NOMO-1 treated with dmso at 0.1 percent for 144 hours (cell line): ENCODE results near the gene TRA2A.
"Not testable (repeated sequence)": the region's sequence is repeated elsewhere in the genome, so short reads cannot be mapped to it uniquely, and the experiment has no call there.

Source experiments
- DNase-seq: peaks from one replicate; lab custom pipeline; 2025; ENCODE audit not compliant: unreplicated experiment; lab: John Stamatoyannopoulos, UW

TRA2A gene

DNA sequence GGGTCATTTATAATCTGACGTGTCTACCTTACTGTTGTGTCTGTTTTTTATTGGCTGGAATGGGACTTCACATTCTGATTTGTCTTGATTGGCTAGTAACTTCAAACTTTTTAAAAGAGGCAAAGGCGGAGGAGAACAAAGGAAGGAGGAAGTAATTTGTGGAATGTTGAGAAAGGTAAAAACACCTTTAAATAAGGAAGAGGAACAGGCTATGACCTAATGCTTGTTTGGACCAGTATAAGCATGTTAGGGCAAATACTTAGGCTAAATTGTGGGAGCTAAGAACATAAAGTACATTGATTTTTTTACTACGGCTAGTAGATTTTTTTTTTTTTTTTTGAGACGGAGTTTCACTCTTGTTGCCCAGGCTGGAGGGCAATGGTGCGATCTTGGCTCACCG is 18.0 kb downstream of the TRA2A start:
- not testable (repeated sequence) for DNase-seq

DNA sequence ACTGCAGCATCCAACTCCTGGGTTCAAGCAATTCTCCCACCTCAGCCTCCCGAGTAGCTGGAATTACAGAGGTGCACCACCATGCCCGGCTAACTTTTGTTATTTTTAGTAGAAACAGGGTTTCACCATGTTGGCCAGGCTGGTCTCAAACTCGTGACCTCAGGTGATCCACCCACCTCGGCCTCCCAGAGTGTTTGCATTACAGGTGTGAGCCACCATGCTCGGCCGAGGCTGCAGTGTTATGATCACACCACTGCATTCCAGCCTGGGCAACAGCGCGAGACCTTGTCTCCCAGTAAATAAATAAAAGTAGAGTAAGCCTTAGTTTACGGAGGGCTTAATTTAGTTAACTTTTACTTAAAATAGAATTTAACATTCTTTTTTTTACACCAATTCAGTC is 37.8 kb downstream of the TRA2A start:
- DNase-seq, result no peak

DNA sequence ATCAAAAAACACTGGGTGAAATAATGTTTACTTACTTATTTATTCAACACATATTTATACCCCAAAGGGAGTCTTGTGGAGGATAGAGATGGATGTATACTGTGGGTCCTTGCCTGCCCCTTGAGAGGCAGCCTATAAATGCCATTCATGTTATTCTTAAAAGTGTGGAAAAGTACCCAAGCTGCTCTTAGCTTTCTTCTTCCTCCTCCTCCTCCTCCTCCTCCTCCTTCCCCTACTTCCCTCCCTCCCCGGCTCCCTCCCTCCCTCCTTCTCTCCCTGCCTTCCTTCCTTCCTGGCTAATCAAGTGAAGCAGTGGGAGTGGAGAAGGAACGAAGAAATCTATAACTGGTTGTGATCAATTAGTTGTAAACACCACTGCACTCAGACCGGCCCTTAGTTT is 40.3 kb downstream of the TRA2A start:
- DNase-seq, result no peak

DNA sequence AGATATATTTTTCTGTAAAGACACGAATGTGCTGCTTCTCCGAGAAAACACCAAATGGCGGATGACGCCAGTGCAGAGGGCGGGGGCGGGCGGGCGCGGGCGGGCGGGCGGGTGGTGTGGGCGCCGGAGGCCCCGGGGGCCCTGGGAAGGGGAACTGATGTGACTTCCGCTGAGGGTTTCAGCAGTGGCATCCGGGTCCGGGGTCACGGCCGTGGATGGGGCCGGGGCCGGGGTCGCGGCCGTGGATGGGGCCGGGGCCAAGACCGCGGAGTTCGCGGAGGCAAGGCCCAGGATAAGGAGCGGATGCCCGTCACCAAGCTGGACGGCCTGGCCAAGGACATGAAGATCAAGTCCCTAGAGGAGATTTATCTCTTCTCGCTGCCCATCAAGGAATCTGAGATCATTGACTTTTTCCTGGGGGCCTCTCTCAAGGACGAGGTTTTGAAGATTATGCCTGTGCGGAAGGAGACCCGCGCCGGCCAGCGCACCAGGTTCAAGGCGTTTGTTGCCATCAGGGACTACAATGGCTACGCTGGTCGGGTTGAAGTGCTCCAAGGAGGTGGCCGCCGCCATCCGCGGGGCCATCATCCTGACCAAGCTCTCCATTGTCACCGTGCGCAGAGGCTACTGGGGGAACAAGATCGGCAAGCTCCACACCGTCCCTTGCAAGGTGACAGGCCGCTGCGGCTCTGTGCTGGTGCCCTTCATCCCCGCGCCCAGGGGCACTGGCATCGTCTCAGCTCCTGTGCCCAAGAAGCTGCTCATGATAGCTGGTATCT is 41.2 kb downstream of the TRA2A start:
- no peak for DNase-seq

DNA sequence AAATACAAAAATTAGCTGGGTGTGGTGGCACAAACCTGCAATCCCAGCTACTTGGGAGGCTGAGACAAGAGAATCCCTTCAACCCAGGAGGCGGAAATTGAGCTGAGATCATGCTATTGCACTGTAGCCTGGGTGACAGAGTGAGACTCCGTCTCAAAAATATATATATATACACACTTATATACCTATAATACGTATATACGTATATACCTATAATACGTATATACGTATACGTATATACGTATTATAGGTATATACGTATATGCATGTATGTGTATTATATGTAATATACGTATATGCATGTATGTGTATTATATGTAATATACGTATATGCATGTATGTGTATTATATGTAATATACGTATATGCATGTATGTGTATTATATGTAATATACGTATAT is 43.1 kb downstream of the TRA2A start:
- DNase-seq, result not testable (repeated sequence)

GRCh38 chr7:23487670-23488069 is 44.1 kb downstream of the TRA2A start:
- no peak for DNase-seq

GRCh38 chr7:23486002-23486773 is 45.6 kb downstream of the TRA2A start:
- DNase-seq, result no peak

DNA sequence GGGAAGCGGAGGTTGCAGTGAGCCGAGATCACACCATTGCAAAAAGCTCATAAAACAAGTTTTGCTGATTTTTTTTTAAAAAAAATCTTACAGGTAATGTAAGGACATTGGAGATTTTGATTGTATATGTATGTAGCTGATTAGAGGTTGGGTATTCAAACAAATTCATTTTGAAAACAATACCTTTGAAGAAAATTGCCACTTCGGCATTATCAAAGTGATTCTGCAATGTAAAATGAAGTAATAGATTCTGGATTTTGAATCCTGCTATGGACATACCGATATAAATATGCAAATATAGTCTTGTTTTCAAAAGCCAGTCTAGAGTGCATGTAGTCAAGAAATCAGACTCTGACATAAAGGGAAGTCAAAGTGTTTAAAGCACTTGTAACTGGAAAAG is 49.1 kb downstream of the TRA2A start:
- no peak for DNase-seq

DNA sequence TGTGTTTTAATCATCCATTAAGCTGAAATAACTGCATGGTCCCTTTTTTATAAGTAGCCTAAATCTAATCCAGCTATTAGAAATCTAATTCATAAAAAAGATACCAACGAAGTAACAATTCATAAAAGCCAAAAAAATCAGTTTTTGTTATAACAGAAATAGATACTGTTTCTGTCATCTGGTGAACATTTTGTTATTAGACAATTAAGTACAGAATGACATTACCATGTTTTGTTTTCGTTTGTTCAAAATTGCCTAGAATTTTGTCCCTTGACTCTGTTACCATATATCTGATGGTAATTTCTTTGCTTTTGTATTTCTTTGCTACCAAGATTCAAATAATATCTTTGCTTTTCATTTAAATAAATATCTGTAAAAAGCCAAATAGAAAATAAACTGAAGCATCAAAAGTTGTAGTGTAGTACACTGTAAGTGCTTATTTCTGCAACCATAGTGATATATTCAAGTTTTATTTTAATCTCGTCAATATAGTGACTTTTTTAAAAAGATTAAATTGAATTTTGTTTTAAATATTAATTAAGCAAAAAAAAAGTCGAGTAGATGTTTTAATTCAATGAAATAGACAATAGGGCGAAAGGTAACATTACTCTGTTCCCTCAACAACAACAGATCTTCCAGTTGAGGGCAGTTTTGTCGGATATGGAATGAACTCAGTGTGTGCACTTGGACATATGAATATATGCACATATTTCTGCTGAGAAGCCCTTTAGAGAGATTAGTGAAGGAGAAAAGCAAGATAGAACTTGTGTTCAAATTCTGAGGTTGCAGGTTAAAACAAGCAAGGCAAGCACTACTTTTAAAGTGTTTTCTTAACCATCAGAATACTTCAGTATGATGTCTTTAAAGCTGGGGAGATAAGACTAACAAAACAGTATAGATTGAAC is 53.6 kb downstream of the TRA2A start:
- no peak for DNase-seq

- no peak for DNase-seq
These were observed 54.7 kb downstream of the TRA2A start for GRCh38 chr7:23477157-23477499.

DNA sequence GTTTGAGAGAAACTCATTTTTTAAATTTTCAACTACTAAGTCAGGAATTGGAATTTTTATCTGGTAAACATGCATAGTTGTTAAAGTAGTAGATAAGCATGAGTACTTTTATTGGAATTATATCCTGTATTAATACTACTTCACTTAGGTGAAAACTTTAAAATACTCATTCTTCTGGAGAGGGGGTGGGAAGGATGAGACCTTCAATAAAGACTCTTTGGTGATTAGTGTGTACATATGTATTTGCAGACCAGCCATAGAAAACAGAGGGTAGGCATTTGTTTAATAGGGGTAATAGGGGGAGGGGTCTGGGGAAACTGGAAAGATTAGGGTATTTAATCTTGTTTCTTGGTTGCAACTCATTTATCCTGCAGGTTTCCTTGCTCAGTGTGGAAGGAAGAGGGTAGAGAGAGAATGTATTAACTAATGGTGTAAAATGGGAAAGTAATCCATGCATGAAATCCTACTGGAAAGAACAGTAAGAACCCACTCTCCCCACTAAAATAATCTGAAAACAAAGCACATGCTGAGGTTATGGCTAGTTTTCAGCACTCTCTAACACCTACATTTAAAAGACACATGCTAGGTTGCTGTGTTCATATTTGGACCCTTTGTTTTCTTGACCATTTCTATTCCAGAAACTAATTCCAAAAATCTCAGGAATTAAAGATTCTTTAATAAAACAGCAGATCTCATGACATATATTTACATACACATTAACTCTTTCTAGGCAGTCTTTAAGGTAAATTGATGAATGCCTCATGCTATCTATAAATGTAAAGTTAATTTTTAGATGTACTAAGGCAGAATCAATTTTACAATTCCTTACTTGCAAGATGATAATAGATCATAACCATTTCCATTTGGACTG is 55.3 kb downstream of the TRA2A start:
- no peak for DNase-seq

DNA sequence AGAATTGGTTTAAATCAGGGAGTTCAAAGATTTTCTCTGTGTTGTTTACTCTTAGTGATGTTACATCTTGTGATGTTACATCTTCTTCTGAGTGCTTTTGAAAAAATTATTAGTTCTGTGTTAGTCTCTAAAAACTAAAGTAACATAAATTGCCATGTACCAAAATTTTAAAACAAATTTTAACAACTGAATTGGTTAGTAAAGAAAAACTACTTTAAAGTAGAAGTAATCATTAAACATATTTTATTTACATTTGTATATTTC is 56.3 kb downstream of the TRA2A start:
- no peak for DNase-seq

DNA sequence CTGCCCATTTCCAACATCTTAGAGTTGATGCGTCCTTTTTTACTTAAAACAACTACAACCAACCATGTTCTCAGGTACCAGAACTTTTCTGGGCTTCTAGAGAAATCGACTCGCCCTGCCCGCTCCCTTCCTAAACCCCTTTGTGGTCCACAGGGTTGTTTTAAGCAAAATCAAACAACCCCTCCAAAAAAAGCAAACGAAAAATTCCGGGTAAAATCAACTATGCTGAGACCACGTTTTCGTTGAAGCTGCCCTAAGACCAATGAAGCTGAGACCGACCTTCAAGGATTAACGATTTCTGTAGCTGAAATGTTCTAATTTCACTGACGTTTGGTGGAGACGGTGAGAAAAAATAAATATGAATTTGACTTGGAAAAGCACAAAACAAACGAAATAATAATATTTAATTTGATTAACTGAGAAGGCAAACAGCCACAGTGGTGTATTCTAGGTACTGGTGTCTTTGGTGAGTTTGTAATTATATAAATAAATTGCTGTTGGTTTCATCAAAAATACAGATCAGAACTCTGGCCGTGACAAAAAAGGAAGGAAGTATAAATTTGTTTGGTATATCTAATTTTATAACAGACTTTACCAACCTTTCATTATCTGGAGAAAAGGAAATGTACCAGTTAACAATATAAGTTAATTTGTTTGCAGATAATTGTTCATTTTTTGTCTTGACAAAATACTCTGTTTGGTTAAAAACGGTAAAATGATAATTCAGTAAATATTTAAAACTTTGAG is 56.8 kb downstream of the TRA2A start:
- DNase-seq, result no peak

DNA sequence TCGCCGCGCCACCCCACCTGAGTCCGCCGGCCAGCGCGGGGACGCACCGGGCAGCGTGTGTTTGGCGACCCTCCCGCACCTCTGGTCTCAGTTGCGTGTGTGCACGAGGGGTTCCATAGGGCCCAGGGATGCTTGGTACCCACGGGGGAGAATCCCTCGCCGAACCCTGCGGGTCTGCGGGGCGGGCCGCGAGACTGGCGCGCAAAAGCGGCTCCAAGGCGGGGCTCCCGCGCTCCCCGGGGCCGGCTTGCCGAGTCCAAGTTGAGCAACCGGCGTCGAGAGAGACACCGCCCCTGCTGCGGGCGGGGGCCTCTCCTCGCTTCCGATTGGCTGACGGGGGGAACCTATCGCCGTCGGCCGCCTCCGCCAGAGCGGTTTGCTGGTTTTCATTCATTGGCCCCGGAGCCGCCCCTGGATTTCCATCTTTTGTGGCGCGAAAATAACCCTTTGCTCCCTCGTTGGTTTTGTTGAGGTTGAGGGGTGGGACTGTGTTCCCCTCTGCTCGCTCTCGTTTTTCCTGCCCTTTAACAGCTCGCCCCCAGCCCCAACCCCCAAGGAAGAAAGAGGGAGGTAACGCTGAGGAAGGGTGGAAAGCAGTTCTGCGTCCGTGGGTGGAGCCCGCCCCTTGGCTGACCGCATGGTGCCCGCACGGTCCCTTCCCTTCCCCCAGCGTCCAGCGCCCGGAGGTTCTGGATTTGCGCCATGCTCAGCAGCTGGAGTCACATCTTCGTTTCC is 57.5 kb downstream of the TRA2A start:
- peak; percentile 88 for DNase-seq

GRCh38 chr7:23473844-23474093 is 58.0 kb downstream of the TRA2A start:
- DNase-seq, result no peak

GRCh38 chr7:23472956-23473843 is 58.6 kb downstream of the TRA2A start:
- no peak for DNase-seq

- no peak for DNase-seq
These were observed 59.2 kb downstream of the TRA2A start for GRCh38 chr7:23472556-23472955.

DNA sequence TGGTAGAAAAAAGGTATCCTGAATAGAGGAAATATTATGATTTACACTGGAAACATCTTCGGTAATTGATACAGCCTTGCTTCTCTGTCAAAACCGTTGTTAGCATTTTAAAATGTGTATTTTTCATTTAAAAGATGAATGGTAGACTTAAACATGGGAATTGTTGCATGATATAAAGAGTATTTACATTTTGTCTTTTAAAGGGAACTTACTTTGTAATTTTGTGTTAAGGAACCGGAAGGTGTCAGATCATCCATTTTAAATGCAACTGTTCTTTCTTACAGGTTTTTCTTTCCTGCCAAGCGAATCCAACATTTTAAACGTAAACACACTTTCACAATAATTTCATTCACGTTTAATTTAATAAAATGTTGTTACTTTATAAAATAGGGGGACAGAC is 59.7 kb downstream of the TRA2A start:
- DNase-seq, result no peak
